Thymus (tissue), 11 donors: ENCODE results near the gene DACT3. TPM values are rescaled to one million over a fixed set of nuclear protein-coding genes. Genes with fewer than 3 reads are reported as not detected.
A peak's percentile ranks its signal among the peaks of the same experiment; 100 is the strongest.

ENCODE experiments used
- DNase-seq, 9 donors: peaks; one replicate each; pipeline ENCODE4 v3.0.0-alpha.2; 2013; ENCODE audit warnings: low spot score in 9 of 9, low read depth in 6 of 9, missing footprints in 1 of 9
- H3K27ac ChIP-seq, 2 donors: one replicate each; pipeline ENCODE4 v1.5.1; 2013; ENCODE audit warnings: control low read depth in 1 of 2, low read depth in 1 of 2, low read length in 1 of 2, mild to moderate bottlenecking in 1 of 2, moderate library complexity in 1 of 2
- H3K27me3 ChIP-seq, 2 donors: one replicate each; pipeline ENCODE4 v1.5.1; 2013; ENCODE audit warnings: low read length in 1 of 2; ENCODE audit not compliant: control insufficient read depth in 2 of 2, insufficient read depth in 1 of 2
- H3K36me3 ChIP-seq, 2 donors: one replicate each; pipeline ENCODE4 v1.5.1; 2013; ENCODE audit warnings: low read length in 1 of 2, mild to moderate bottlenecking in 1 of 2, moderate library complexity in 1 of 2; ENCODE audit not compliant: control insufficient read depth in 2 of 2, insufficient read depth in 2 of 2
- H3K4me1 ChIP-seq, 2 donors: one replicate each; pipeline ENCODE4 v1.5.1; 2013; ENCODE audit warnings: low read length in 2 of 2; ENCODE audit not compliant: control insufficient read depth in 2 of 2, insufficient read depth in 2 of 2
- H3K4me3 ChIP-seq, 2 donors: one replicate each; pipeline ENCODE4 v1.5.1; 2013; ENCODE audit warnings: low read length in 2 of 2, control low read depth in 1 of 2, mild to moderate bottlenecking in 1 of 2
- H3K9me3 ChIP-seq, 2 donors: one replicate each; pipeline ENCODE4 v1.5.1; 2013; ENCODE audit warnings: low read length in 1 of 2, mild to moderate bottlenecking in 1 of 2; ENCODE audit not compliant: control insufficient read depth in 2 of 2, insufficient read depth in 1 of 2
- WGBS: extraction: QIAGEN DNeasy Blood & Tissue Kit; methylation state at CpG from one replicate; pipeline ENCODE4 v1.1.7; 2013; 5-methylcytosine and 5-hydroxymethylcytosine counted together
- polyA plus RNA-seq: library from polyadenylated mRNA; stranded (reverse); fragments of 200-250 nt; gene quantifications from one replicate; pipeline ENCODE4 v1.2.3, GENCODE V29; 2013
- total RNA-seq: library from RNA; stranded (reverse); fragments of 120-200 nt; gene quantifications from one replicate; pipeline ENCODE4 v1.2.4, GENCODE V29; 2013
- donor health status: healthy.

Gene DACT3
- total and polyA plus RNA-seq, 2 donors: 1.2 to 3.4 TPM

GRCh38 chr19:46639358-46640182, 21.4 kb downstream of the DACT3 start:
- Histone ChIP-seq H3K27me3 (peaks cover 30 to 85% of the 10 kb centered on the region in 2 donors), H3K36me3 (no peaks in the 10 kb centered on the region), H3K4me1 (peaks cover 6 to 37% of the 10 kb centered on the region in 2 donors), H3K27ac (no peak overlapping the region), H3K9me3 (peaks cover 1 to 3% of the 10 kb centered on the region in 2 donors), H3K4me3 (peak overlapping the region; percentile 4 to 36)
- no peak for DNase-seq
- 7% methylated on average over 49 of the region's 49 CpGs for WGBS

- Histone ChIP-seq H3K4me1 (peaks cover 12 to 50% of the 10 kb centered on the region in 2 donors), H3K27me3 (peaks cover 32 to 94% of the 10 kb centered on the region in 2 donors), H3K27ac (no peak overlapping the region), H3K36me3 (no peaks in the 10 kb centered on the region), H3K9me3 (peaks cover 1 to 3% of the 10 kb centered on the region in 2 donors), H3K4me3 (no peak overlapping the region)
- WGBS: 93% methylated on average over 14 of the region's 14 CpGs
- DNase-seq: no peak
Measured at GRCh38 chr19:46637224-46637623, 23.8 kb downstream of the DACT3 start.

- DNase-seq: no peak
Measured at GRCh38 chr19:46635920-46636761, 24.8 kb downstream of the DACT3 start, which contains the start of gene GNG8. Gene GNG8 (minus strand): TSS chr19:46636202. CDS start chr19:46634682, 1,520 bp downstream.

GRCh38 chr19:46634656-46635218, 26.2 kb downstream of the DACT3 start:
- Histone ChIP-seq H3K9me3 (peaks cover 0 to 2% of the 10 kb centered on the region in 2 donors), H3K27me3 (peaks cover 18 to 85% of the 10 kb centered on the region in 2 donors), H3K27ac (no peak overlapping the region), H3K4me1 (peaks cover 12 to 54% of the 10 kb centered on the region in 2 donors), H3K4me3 (peak overlapping the region in 1 of 2 donors; percentile 5), H3K36me3 (no peaks in the 10 kb centered on the region)
- 10% methylated on average over 23 of the region's 23 CpGs for WGBS
- DNase-seq: no peak

More at GRCh38 chr19:46635920-46636761, 24.8 kb downstream of the DACT3 start, which contains the start of gene GNG8:
- no peaks in the 10 kb centered on the region for H3K36me3 ChIP-seq
- no peak within 1 kb of the TSS for H3K4me3 ChIP-seq
- 50% methylated on average over 34 of the region's 34 CpGs for WGBS
- peaks cover 30 to 93% of the 10 kb centered on the region in 2 donors for H3K27me3 ChIP-seq
- H3K9me3 ChIP-seq: peaks cover 1 to 3% of the 10 kb centered on the region in 2 donors
- H3K27ac ChIP-seq: peak within 1 kb of the TSS in 1 of 2 donors; percentile 46
- peaks cover 12 to 55% of the 10 kb centered on the region in 2 donors for H3K4me1 ChIP-seq

GRCh38 chr19:46634045-46634655, 26.8 kb downstream of the DACT3 start:
- 2% methylated on average over 38 of the region's 38 CpGs for WGBS
- Histone ChIP-seq H3K4me1 (peaks cover 6 to 49% of the 10 kb centered on the region in 2 donors), H3K27ac (no peak overlapping the region), H3K27me3 (peaks cover 15 to 79% of the 10 kb centered on the region in 2 donors), H3K4me3 (peak overlapping the region; percentile 5 to 23), H3K9me3 (no peaks in the 10 kb centered on the region), H3K36me3 (no peaks in the 10 kb centered on the region)
- peak in 7 of 9 donors; percentile 72 to 91 (median 87) for DNase-seq

- Histone ChIP-seq H3K4me1 (peaks cover 6 to 41% of the 10 kb centered on the region in 2 donors), H3K9me3 (no peaks in the 10 kb centered on the region), H3K27ac (no peak overlapping the region), H3K4me3 (no peak overlapping the region), H3K27me3 (peaks cover 15 to 69% of the 10 kb centered on the region in 2 donors), H3K36me3 (no peaks in the 10 kb centered on the region)
- no peak for DNase-seq
- 97% methylated on average over 3 of the region's 3 CpGs for WGBS
Measured at GRCh38 chr19:46633130-46633529, 27.9 kb downstream of the DACT3 start.

- Histone ChIP-seq H3K4me1 (peaks cover 6 to 38% of the 10 kb centered on the region in 2 donors), H3K36me3 (no peaks in the 10 kb centered on the region), H3K4me3 (no peak overlapping the region), H3K27me3 (peaks cover 12 to 53% of the 10 kb centered on the region in 2 donors), H3K9me3 (no peaks in the 10 kb centered on the region), H3K27ac (no peak overlapping the region)
- no peak for DNase-seq
- 92% methylated on average over 6 of the region's 6 CpGs for WGBS
Measured at GRCh38 chr19:46631481-46631880, 29.5 kb downstream of the DACT3 start.

- no peak for DNase-seq
- WGBS: 94% methylated on average over 14 of the region's 14 CpGs
- Histone ChIP-seq H3K9me3 (no peaks in the 10 kb centered on the region), H3K4me3 (no peak overlapping the region), H3K27ac (no peak overlapping the region), H3K4me1 (peaks cover 6 to 39% of the 10 kb centered on the region in 2 donors), H3K27me3 (peaks cover 9 to 45% of the 10 kb centered on the region in 2 donors), H3K36me3 (no peaks in the 10 kb centered on the region)
Measured at GRCh38 chr19:46630586-46631205, 30.3 kb downstream of the DACT3 start.
